Right lung (tissue), 5 donors: ENCODE data around the gene ADO. TPM values are rescaled to one million over a fixed set of nuclear protein-coding genes. Genes with fewer than 3 reads are reported as not detected.
A peak's percentile ranks its signal among the peaks of the same experiment; 100 is the strongest.

Experiments
- DNase-seq, 2 donors: peaks; one replicate each; pipeline ENCODE4 v3.0.0-alpha.2; 2013
- polyA plus RNA-seq, 5 donors: library from polyadenylated mRNA; unstranded; fragments of 120-200 nt; gene quantifications; one replicate each; pipeline versions ENCODE4 v1.2.1 to v1.2.3, GENCODE V29; 2013; ENCODE audit warnings: inconsistent platforms in 1 of 5, low replicate concordance in 1 of 5; ENCODE audit not compliant: insufficient read length in 5 of 5, insufficient read depth in 1 of 5

Gene ADO
- polyA plus RNA-seq, 5 donors: 17.8 to 23.9 (median 20.3) TPM

DNA sequence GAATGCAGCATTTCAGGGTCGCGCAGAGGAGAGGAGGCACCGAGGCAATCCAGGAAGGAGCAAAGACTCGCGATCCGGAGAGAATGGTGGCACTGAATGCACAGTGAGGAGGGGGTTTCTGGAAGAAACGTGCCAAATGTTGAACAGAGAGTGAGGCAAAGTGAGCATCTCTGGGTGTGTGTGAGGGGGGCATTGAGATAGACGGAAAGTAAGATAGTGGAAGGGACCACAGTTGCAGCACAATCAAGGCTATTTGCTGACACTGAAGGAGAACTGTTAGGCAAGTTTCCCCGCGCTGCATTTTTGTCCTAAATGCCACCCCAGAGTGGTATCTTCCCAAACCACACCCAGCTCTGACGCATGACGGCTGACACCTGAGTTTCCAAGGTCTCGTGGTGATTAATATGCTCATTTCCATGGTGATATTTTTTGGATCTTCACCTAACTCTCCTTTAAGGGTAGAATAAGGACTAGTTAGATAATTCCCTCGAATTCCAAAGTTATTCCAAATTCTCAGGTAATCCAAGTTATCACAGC, 14.4 kb upstream of the ADO start:
- DNase-seq: no peak

DNA sequence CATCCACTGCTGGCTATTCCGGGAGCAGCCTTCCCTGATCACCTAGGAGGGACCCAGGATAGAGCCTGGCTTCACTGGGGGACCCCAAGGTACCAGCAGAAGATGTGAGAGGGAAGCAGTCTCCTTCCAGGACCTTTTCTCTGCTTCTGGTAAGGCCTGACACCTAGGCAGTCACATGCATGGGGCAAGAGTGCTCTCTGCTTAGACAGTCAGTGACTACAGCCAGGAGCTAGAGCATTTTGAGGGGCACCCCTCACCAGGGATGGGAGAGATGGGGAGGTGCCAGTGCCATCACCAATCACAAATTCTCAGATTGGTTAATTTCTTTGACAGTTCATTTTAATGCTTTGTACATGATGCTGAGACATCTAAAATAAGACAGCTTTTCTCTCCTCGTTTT, 13.9 kb upstream of the ADO start:
- no peak for DNase-seq

DNA sequence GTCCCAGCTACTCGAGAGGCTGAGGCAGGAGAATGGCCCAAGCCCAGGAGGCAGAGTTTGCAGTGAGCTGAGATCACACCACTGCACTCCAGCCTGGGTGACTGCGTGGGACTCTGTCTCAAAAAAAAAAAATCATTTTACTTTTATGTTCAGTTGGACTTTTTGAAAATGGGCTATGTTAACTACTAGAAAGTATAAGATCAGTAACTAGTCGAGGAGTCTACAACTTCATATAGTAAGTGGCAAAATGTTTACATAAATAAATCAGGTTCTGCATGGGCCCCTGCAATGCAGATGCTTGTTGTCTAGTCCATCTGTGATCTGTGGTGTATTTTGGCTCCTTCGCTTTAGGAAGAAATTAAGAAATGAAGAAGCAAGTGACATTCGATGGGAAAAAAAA, 12.3 kb upstream of the ADO start:
- no peak for DNase-seq

DNA sequence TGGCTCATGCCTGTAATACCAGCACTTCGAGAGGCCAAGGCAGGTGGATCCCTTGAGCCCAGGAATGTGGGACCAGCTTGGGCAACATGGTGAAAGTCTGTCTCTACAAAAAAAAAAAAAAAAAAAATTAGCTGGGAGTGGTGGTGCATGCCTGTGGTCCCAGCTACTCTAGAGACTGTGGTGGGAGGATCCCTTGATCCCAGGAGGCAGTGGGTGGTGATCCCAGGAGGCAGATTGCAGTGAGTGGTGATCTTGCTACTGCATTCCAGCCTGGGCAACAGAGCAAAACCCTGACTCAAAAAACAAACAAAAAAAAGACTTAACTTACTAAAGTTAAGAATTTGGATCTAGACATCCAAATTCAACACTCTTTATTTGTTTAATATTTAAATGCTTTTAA, 10.2 kb upstream of the ADO start:
- DNase-seq: no peak

DNA sequence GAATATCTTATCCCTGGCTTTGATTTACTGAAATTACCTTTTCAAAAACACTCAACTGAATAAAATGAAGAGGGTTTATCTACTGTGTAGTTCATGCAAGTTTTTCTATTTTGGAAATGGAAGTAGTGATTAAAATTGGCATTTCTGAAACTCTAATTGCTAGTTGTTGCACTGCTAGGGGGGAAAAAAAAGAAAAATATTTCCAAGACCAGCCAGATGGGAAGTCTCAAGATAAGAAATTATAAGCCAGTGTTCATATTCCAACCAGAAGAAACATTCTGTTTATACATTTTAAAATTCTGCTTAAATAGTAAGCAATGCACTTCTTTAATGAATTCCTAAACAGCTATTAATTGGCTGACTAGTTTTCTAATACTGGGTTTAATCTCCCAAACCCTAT, 9.4 kb upstream of the ADO start:
- peak in 1 of 2 donors; percentile 42 for DNase-seq

DNA sequence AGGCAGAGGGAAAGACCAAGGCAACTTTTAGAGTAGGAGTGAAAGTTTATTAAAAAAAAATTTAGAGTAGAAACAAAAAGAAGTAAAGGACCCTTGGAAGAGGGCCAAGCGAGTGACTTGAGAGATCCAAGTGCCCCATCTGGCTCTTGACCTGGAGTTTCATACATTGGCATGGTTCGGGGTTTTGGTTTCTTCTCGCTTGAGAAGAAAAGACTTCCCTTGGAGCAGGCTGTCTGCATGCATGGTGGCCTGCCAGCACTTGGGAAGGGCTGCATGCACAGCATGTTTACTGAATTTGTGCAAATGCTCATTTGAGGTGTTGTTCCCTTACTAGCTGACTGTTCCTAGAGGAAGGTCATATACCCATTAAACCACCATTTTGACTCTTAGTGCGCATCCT, 8.8 kb upstream of the ADO start:
- no peak for DNase-seq

DNA sequence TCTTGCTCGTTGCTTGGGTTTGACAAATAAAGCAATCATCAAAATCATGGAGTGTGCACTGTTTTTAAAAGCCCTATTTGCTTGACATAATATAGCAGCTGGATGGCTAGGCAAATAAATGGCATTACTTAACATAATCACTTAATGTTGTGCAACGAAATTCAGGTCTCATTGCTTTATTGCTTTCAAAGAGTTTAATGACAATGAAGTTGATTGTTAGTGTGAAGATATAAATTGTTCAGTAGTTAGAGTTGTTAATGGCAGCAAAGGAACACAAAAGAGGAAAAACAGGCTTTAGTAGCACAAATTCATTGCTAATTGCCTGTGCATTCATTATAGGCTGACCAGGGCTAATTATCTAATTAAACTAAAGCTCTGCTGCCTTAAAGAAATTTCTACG, 7.6 kb upstream of the ADO start:
- no peak for DNase-seq

DNA sequence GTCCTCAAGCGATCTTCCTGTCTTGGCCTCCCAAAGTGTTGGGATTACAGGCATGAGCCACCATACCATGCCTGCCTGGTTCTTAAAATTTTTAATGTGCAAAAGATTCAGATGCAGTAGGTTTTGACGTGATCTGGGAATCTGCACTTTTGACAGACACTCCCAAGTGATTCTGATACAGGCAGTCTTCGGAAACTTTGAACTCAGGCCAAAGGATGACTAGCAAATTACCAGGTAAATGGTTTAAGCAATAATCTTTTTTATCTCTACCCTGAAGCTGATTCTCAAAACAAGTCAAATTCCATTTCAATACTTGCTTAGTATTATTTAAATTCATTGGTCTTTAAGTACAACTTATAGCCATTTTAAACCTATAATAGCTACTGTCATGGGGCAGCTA, 2.6 kb upstream of the ADO start:
- no peak for DNase-seq

DNA sequence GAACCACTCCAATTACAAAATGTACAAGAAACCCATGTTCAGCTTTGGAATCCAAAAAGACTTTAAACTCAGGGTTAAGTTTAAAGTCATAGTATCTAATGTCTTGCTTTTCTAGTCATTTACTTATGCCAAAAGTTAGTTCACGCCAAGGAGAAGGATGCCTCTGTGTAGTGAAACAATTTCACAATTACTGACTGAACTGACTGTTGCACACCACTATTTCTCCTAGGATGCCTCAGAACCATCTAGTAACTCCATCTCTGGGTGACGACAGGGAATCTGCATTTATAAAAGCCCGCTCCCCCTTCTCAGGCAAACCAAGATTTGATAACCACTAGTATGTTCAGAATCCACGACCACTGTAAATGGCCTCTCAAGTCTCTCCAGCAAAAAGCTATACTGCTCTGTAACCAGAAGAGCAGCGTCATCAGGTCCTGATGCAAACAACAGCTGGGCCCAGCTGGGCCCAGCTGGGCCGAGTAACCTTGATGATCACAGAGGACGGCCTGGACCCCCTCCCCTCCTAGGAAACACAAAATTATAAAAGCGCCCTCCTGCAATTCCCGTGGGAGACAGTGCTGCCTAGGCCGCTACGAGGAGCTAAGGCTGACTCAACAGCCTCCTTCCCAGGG, 680 bp upstream of the ADO start:
- DNase-seq: peak; percentile 96

DNA sequence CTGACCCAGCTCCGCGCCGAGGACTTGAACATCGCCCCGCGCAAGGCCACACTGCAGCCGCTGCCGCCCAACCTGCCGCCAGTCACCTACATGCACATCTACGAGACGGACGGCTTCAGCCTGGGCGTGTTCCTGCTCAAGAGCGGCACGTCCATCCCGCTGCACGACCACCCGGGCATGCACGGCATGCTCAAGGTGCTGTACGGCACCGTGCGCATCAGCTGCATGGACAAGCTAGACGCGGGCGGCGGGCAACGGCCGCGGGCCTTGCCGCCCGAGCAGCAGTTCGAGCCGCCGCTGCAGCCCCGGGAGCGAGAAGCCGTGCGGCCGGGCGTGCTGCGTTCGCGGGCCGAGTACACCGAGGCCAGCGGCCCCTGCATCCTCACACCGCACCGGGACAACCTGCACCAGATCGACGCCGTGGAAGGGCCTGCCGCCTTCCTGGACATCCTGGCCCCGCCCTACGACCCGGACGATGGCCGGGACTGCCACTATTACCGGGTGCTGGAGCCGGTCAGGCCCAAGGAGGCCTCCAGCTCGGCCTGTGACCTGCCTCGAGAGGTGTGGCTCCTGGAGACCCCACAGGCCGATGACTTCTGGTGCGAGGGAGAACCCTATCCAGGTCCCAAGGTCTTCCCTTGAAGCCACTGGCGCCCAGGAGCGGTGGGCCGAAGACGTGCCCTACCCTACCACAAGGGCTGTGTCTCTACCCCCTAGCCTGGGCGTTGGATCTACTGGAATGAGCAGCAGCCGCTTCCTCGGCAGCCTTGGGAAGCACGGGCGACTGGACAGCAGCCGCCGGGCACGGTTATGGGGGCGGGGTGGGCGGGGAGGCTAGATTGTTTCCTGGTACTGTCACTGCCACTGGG, 945 bp downstream of the ADO start:
- no peak for DNase-seq

DNA sequence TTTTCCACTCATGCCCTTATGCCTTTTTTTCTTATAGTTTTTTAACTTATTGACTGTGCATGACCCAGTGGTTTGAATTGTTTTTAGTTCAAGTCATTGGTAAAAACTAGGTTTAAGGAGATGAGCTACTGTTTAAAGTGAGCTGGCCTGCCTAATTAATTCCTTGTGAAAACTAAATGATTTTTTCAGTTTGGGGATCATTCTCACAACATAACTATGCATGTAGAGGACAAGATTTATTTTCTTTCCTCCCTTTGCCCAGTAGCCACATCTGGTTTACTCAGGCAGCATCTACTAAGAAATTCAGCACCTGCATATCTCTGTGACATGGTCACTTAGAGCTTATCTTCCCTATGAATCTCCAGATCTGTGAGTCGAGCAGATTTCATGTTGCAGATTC, 1.7 kb downstream of the ADO start:
- no peak for DNase-seq

DNA sequence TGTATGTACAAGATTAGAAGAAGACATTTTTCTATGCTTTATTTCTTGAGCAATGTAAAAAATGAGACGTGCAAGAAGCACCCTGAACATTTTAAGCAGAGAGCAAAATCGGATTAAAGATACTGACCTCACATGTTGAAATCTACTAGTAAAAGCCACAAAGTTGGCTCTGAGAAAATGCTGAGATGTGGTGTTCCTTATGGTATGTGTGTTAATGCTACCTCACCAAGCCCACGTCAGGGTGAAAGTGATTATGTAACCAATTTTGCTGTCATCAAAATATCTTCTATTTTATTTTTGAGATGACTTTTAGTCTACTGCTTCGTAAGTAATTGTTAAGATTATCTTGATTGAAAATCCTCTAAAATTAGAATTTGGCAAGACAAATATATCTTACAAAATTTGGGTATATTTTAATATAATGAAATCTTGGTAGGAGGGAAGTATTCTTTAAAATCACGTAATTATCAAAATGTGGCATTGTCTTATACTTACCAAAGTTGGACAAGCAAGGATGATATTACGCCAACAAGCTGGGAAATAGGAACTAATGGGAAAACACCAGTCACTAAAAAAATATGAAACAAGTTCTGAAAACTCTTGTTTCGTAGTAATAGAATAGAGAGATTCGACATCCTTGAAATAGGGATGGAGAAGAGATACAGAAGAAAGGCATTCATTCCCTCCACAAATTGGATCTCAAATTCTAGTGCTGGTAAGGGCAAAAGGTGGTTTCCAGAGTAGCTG, 5.8 kb downstream of the ADO start:
- no peak for DNase-seq

DNA sequence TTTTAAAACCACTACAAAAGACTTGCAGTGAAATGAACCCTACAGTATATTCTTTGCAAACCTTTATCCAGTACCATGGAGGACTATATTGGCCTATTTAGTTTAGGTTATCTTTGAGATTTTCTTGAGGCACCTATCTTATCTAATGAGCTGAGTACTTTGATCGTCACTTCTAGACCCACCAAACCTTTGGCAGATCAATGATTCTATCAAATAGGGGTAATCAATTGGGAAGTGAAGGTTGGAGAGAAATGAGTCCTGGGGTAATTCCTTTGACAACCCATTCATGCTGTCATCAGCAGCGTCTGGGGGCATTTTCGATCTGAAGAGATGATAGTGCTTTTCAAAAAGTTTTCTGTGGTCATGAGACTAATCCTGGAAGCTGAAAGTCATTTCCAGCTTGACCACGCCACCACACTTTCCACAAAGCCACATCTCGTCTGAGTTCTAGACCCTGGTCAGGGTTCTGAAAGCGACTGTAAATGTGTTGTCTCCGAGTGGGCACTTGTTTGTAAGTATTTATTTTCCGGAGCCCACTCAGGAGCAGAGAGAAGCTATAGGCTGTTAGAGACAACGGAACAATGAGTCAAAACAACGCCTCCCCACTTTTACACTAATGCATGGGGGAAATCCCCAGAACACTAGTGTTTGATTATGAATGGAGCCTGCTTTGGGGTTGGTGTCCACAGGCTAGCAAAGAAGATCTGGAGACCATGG, 6.8 kb downstream of the ADO start:
- DNase-seq: no peak

DNA sequence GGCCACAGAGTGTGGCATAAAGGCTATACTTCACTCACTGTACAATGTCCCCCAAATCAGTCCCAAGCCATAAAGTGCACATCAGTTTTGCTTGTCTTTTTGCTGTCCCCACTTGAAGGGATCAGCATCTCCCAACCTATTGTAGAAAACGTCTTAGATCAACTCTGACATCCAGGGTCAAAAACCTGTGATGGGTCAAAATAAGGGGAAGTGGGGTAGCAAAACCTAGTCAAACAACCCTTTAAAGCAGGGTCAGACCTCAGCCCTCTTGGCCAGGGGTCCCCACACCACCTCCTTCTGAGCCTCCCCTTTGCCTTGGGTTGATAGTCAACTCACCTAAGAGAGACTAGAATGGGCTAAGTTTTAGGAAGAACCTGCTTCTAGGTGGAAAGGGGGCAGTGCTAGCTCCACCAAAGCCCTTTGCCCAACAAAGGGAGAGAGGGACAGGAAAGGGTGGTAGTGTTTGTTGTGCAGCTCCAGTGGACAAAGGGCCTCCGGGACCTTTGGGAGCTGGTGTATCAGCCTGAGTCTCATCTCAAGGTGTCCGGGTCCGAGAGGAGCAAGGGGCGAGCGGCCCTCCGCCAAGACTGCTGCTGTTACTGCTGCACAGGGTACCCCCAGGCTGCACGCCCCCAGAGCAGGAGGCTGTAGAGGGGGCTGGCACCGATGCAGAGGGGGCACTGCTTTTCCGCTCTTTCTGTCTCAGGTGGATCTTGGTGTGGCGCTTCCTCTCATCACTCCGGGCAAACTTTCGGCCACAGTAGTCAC, 8.3 kb downstream of the ADO start:
- DNase-seq: no peak

DNA sequence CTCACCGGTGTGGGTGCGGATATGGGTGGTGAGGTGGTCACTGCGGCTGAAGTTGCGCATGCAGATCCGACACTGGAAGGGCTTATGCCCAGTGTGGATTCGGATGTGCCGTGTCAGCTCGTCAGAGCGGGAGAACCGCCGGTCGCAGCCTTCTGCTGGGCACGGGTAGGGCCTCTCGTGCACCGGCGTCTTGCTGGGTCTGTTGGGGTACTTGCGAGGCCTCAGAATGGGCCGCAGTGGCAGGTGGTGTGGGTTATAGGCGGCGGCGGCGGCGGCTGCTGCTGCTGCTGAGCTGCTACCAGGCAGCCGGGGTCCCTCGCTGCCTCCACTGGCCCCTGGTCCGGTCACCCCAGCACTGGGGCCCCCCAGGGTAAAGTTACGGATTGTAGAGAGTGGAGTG, 8.9 kb downstream of the ADO start:
- no peak for DNase-seq

DNA sequence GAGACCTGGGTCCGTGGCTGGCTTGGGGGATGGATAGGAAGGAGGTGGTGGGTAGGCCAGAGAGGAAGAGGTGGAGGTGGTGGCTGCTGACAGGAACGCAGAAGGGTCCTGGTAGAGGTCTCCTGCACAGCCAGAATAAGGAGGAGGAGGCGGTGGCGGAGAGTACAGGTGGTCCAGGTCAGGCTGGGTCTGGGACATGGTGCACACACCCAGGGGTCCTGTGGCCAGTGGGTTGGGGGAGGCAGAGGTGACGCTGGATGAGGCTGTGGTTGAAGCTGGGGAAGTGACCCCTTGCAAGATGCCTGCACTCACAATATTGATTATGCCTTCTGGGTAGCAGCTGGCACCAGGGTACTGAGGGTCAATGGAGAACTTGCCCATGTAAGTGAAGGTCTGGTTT, 9.5 kb downstream of the ADO start:
- DNase-seq: no peak

DNA sequence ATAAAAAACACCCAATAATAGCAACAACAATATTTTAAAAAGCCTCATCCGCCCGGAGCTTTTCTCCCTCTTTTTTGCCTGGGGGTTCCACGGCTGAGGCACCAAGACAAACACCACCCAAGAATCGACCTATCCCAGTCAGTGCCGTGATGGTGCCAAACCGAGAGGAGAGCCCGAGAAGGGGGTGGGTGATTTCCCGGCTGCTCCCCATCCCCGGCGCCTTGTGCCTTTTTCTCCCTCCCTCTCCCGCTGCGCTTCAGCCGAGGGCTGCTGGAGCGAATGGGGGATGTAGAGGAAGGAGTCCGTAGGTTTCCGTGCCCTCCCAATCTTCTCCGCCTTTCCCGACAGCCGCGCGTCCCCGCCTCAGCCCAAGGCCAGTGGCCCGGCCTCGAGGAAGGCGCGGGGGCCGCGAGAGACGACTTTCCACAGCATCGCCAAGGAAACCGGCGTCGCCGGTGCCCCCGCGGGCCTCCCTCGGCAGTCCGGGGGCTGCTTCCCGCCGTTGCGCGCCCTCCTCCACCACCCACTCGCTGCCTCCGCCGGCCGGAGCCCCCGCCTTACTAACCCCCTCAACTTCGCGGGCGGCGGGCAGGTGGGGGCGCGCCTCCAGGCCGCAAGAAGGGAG, 10.3 kb downstream of the ADO start:
- no peak for DNase-seq

DNA sequence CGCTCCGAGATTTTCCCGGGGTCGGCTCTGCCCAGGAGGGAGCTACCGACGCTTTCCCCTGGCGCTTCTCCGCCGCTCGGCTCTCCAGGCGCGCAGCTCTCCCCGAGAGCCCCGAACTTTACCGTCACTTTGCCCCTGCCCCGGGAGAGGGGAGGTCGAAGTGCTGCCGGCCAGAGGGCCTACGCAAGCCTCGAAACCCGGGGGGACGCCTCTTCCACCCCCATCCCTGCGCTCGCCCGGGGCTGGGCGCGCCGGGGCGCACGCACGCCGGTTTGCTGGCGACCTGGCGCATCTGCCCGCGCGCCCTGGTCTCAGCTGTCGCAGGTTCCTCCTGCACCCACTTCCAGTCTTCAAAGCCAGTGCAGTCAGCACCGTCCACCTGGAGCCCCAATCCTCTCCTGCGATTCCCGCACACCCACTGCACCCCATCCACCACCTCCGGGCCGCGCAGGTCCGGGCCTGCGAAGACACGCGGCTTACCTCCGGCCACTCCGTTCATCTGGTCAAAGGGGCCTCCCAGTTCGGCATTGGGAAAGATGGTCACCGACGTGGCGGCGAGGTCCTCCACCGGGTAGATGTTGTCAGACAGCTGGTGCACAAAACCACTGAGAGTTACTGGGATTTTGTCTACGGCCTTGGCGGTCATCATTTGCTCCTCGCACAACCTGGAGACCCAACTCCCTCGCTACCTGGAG, 11.0 kb downstream of the ADO start:
- DNase-seq: peak in 1 of 2 donors; percentile 42

DNA sequence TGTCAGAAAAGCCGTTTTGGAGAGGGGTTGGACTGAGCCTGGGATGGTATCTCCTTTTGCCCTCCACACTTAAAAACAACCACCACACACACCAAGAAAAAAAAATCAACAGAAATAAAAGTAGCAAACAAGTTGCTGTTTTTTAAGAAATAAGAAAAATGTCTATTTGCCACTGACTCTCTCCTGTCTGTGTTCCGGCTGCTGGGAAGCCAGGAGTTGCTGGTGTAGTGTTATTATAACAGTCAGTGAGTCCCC, 11.5 kb downstream of the ADO start:
- DNase-seq: no peak
